Activated T-cell treated with anti-CD3 and anti-CD28 coated beads for 48 hours (primary cell): Measurements from ENCODE around the gene B4GALNT1.
"Not testable (repeated sequence)": the region's sequence is repeated elsewhere in the genome, so short reads cannot be mapped to it uniquely, and the experiment has no call there.

Experiments
- DNase-seq: peaks from one replicate; pipeline ENCODE4 v3.0.0-alpha.2; 2020; ENCODE audit warnings: low read depth

Gene B4GALNT1

DNA sequence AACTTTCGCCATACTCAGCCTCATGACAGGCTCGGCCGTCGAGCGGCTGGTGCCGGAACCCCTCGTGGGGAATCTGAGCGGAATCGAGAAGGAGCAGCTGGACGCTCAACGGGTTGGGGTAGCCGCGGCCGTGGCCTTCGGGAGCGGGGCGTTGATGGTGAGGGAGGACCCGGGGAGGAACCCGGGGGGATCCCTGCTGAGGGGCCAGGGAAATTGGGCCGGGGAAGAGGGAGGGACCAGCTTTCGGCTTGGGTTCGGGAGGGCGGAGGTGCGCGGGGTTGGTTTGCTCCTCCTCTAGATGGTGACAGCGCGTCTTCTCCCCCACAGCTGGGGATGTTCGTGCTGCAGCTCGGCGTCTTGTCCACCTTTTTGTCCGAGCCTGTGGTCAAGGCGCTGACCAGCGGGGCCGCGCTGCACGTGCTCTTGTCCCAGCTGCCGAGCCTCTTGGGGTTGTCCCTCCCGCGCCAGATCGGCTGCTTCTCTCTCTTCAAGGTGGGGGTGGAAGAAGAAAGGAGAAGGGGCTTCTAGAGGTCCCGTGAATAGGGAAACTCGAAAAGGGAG lies 12.0 kb downstream of the B4GALNT1 start:
- no peak for DNase-seq

GRCh38 chr12:57620245-57620935 lies 12.6 kb downstream of the B4GALNT1 start:
- DNase-seq, result no peak

GRCh38 chr12:57619434-57620244 lies 13.4 kb downstream of the B4GALNT1 start:
- DNase-seq, result no peak

DNA sequence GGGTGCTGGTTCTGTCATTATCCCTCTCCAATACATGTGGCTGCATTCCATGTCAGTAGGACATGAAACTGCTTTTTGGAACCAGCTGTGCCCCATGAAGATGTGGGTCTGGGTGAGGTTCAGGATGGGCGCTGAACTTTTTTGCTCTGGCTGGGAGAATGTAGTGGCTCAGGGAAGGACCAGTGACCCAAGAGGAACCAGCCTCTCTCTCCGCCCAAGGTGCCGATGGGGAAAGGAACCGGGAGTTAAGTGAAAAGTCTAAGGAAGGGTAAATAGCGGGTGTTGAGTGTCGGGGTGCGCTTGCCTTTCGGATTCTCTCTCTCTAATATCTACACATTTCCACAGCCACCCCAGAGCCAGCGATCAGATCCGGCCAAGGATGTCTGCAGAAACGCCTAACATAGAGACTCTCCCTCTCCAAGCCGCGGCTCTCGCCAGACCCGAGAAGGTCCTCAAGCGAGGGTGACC lies 14.0 kb downstream of the B4GALNT1 start:
- no peak for DNase-seq

DNA sequence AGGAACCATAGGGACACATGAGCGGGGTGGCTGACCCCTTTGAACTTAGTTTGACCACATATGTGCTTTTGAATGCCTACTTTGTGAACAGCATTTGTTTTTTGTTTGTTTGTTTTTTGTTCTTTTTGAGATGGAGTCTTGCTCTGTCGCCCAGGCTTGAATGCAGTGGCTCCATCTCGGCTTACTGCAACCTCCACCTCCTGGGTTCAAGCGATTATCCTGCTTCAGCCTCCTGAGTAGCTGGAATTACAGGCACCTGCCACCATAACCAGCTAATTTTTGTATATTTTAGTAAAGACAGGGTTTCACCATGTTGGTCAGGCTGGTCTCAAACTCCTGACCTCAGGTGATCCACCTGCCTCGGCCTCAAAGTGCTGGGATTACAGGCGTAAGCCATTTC lies 14.6 kb downstream of the B4GALNT1 start:
- not testable (repeated sequence) for DNase-seq

DNA sequence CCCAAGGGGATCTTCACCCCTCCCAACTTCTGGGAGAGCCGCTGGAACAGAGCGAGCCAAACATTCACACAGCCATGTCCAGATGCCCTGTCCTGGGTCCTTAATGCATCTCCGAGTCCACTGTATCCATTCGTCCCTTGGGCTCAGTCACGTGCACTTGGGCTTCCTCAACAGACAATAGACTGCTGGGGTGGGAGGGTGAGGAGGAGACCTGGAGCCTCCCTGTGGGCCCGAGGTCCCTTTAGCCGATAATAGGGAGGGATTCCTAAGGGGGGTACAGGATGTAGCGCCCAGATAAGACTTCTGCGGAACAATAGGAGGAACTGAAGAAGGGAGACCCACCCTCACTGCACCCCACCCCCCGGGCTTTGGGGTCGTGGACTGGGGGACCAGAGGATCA lies 15.1 kb downstream of the B4GALNT1 start:
- no peak for DNase-seq

- DNase-seq, result no peak
Measured at GRCh38 chr12:57616383-57617101, 16.5 kb downstream of the B4GALNT1 start.

DNA sequence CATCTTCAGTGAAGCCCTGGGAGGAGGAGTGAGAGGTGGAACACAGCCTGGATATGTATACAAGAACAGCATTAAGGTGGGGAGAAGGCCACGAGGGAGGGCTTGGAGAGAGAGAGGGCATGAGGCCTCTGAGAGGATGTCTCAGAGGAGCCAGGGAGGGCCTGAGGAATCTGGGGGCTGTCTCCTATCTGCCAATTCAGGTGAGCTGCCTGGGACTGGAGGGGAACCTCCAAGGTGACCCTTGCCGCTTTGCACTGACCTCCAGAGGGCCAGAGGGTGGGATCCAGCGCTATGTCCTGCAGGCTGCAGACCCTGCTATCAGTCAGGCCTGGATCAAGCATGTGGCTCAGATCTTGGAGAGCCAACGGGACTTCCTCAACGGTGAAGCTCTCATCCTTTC lies 17.4 kb downstream of the B4GALNT1 start:
- DNase-seq, result no peak

DNA sequence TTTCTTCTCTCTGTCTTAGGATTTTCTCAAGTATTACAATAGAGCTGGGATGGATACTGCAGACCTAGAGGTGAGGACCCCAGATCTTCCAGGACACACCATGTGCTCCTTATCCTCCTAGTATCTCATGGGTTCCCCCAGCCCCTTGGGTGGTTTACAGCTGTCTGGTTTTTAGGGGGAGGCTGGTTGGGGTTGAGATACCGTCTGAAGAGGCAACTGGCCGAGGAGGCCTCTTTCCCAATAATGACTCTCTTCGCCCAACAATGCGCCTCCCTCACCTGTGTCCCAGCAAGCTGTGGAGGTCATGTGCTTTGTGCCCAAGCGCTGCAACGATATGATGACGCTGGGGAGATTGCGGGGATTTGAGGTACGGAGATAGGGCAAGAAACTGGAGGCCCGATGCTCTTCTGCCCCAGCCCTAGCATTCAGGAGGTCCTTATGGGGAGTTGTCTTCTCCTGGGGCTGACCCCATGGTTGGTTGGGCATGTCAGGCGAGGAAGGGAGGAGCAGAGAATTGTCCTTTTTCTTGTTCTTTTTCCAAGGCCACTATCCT lies 18.0 kb downstream of the B4GALNT1 start:
- DNase-seq, result no peak

DNA sequence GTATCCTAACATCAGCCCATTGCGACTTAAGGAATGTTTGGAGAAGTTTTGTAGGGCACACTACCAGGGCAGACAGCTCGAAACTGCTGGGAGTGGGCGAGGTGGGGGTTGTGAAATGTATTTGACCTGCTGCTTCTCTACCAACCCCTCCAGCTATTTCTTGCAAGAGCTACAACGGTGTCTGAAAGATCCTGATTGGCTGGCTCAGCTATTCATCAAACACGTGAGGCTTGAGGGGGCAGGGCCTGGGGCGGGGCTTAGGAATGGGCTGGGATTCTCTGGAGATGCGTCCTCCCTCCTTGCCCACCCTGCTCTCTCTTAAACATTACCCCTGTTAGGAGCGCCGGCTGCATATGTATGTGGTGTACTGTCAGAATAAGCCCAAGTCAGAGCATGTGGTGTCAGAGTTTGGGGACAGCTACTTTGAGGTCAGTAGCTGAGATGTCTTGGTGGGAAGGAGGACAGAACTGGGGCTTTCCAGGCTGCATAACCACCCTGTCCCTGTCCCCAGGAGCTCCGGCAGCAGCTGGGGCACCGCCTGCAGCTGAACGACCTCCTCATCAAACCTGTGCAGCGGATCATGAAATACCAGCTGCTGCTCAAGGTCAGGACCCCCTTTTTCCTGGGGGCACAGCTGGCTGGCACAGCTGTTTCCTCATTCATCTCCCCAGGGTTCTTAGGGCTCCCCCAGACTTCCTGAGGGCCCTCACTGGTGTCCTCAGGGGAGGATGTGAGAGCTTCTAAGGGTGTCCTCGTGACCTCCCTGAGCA lies 18.6 kb downstream of the B4GALNT1 start:
- DNase-seq, result no peak

DNA sequence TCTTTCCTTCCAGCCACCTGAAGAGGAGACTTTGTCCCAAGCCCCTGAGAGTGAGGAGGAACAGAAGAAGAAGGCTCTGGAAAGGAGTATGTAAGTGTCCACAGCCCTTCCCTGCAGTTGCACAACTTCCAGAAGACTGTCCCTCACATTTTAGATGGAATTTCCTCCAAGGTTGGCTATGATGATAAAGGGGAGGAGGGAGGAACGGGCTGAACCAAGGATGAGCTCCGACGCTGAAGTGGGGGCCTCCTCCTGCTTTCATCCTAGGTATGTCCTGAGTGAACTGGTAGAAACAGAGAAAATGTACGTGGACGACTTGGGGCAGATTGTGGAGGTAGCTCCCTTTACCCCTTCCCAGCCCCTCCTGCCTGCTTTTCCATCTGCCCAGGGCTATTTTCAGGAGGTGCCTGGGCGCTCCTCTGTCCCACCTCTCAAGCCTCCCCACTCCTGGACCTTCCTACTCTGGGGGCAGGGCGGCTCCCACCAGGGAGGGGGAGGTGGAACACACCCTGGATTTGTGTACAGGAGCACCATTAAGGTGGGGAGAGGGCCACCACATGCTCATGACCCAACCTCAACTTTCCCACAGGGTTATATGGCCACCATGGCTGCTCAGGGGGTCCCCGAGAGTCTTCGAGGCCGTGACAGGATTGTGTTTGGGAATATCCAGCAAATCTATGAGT lies 19.4 kb downstream of the B4GALNT1 start:
- no peak for DNase-seq

- no peak for DNase-seq
Measured at GRCh38 chr12:57612711-57613426, 20.1 kb downstream of the B4GALNT1 start.

DNA sequence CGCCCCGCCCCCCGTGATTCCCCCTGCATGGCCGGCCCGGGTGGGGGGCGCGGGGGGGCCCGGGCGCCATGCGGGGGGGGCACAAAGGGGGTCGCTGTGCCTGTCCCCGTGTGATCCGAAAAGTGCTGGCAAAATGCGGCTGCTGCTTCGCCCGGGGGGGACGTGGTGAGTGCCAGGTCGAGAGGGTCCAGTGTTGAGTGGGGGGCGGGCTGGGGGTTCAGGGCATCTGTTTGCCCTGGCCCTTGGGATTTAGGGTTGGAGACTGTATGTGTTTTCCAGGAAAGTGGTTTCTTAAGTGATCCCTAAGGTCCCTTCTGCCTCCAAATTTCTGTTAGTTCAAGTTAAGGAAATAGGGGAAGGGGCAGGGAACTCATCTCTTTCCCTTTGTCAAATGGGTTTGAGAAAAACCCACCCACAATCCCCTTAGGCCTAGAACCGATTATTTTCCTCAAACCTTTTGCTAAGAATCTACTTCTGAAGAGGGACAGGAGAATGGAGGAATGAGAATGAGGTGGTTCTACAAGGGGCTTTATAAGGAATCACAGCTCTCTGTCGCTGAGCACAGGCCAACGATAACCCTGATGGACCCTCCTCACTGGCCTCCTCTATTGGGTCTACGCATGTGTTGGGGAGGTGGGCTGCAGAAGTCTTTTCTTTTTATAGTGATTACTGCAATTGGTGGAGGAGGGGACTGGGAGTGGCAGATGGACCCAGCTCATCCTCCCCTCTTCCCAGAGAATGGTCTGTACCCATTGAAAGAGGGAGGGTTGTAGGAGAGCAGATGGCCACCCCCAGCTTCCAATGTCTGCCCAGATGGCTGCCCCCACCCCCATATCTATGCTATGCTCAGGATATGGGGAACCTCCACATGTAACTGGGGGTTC lies 20.9 kb downstream of the B4GALNT1 start:
- no peak for DNase-seq

DNA sequence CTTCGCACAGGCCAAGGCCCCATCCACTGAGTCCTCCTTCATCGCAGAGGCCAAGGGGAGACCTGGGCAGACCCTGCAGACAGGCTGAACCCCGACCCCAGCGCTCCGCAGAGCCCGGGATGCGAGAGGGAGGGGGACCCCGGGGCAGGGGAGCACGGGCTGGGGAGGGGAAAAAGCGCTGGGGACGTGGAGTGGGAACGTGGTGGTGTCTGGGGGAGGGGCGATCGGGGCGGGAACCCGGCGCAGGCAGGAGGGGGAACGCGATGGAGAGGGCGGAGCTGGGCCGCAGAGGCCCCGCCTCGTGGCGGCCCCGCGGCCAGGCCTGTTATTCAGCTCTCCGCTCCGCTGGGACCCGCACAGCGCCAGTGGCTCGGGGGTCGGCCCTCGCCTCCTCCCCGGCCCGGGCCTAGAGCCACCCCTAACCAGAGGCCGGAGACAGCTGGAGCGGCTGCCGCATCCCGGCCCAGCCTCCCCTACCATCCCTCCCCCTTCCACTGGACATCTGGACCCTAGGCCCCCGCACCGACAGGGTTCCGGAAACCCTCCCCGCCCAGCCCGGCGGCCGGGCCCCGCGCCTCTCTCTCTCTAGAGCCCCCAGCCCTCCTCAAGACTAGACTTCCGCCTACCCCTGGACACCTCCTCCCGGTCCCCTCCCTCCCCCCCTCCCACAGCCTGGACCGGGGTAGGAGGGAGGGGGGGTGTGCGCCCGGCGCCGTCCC lies 21.7 kb downstream of the B4GALNT1 start, which contains the start of gene ARHGEF25:
Gene ARHGEF25, plus strand, starts transcription at position 328 of the 719 bp plus-strand sequence. CDS start 460 bp downstream, outside the sequence.
- peak; percentile 51 for DNase-seq

- no peak for DNase-seq
Measured at GRCh38 chr12:57610554-57611107, 22.4 kb downstream of the B4GALNT1 start.

GRCh38 chr12:57609781-57610553 lies 23.0 kb downstream of the B4GALNT1 start:
- DNase-seq, result no peak
